K562 (cell line): ENCODE results near the gene ENDOD1. TPM values are rescaled to one million over a fixed set of nuclear protein-coding genes. Genes with fewer than 3 reads are reported as not detected.

Experiments
- ARID2 ChIP-seq: fragments of 450-650 bp; IDR thresholded peaks from 2 replicates; pipeline ENCODE4 v1.6.1; 2017; ENCODE audit warnings: antibody characterized with exemption, mild to moderate bottlenecking
- ATF7 ChIP-seq: fragments of 450-650 bp; IDR thresholded peaks from 2 replicates; pipeline ENCODE4 v1.7.1; 2014; ENCODE audit warnings: mild to moderate bottlenecking, moderate library complexity
- CBX5 ChIP-seq: IDR thresholded peaks from 2 replicates; pipeline ENCODE4 v1.6.1; 2014; ENCODE audit warnings: low read depth, borderline replicate concordance
- MEF2A ChIP-seq: IDR thresholded peaks from 2 replicates; pipeline ENCODE4 v1.6.1; 2011; ENCODE audit warnings: low read depth, mild to moderate bottlenecking, low read length, moderate library complexity; ENCODE audit not compliant: control insufficient read depth
- MIER1 ChIP-seq: fragments of 450-650 bp; IDR thresholded peaks from 2 replicates; pipeline ENCODE4 v1.6.1; 2016; ENCODE audit warnings: antibody characterized with exemption, mild to moderate bottlenecking, low read depth
- MYBL2 ChIP-seq, 2 experiments: fragments of 450-650 bp in 1 of 2; sonication (generic) in 1 of 2; formaldehyde crosslinking in 1 of 2; IDR thresholded peaks; 2 replicates each; pipeline versions ENCODE4 v1.6.1 to v1.8.1; 2017 to 2022; ENCODE audit warnings: borderline replicate concordance in 1 of 2, inconsistent platforms in 1 of 2, low read depth in 1 of 2, mild to moderate bottlenecking in 1 of 2, missing genetic modification reagents in 1 of 2, moderate library complexity in 1 of 2
- NBN ChIP-seq: fragments of 450-650 bp; IDR thresholded peaks from 2 replicates; pipeline ENCODE4 v1.6.1; 2016; ENCODE audit warnings: low read depth, mild to moderate bottlenecking
- NCOA1 ChIP-seq: fragments of 450-650 bp; IDR thresholded peaks from 2 replicates; pipeline ENCODE4 v1.6.1; 2016; ENCODE audit warnings: low read depth
- PTBP1 ChIP-seq: fragments of 200-400 bp; formaldehyde crosslinking; IDR thresholded peaks from 2 replicates; pipeline ENCODE4 v1.6.1; 2017; ENCODE audit warnings: low read depth, low read length
- RBFOX2 ChIP-seq: fragments of 200-400 bp; formaldehyde crosslinking; IDR thresholded peaks from 2 replicates; pipeline ENCODE4 v1.6.1; 2017; ENCODE audit warnings: low read depth, mild to moderate bottlenecking, low read length, moderate library complexity
- SMARCC2 ChIP-seq: fragments of 450-650 bp; IDR thresholded peaks from 2 replicates; pipeline ENCODE4 v1.6.1; 2017; ENCODE audit warnings: antibody characterized with exemption, moderate library complexity, mild to moderate bottlenecking, low read depth
- SREBF2 ChIP-seq: sonication (generic); formaldehyde crosslinking; IDR thresholded peaks from 2 replicates; pipeline ENCODE4 v1.4.0; 2020; ENCODE audit warnings: mild to moderate bottlenecking, missing genetic modification reagents
- ZFP1 ChIP-seq: fragments of 450-650 bp; formaldehyde crosslinking; IDR thresholded peaks from 2 replicates; pipeline ENCODE4 v1.4.0; 2020; ENCODE audit warnings: mild to moderate bottlenecking, mixed read lengths
- ZNF316 ChIP-seq: fragments of 450-650 bp; IDR thresholded peaks from 2 replicates; pipeline ENCODE4 v1.6.1; 2016
- ZNF445 ChIP-seq: fragments of 250-450 bp; sonication (Bioruptor Pico); IDR thresholded peaks from 2 replicates; pipeline ENCODE4 v1.4.0; 2020; ENCODE audit warnings: low read depth, mild to moderate bottlenecking, moderate library complexity
- polyA plus RNA-seq, 8 experiments: library from polyadenylated mRNA; depleted of rRNA in 4 of 8; stranded (reverse) in 5 of 8; unstranded in 3 of 8; fragments of >200 nt; fragmentation: Nextera tagmentation in 2 of 8; fragmentation: Illumina TruSeq in 1 of 8; extraction: Ambion mirVana in 2 of 8; extraction: Trizol in 1 of 8; gene quantifications; 2 replicates each; pipeline versions ENCODE4 v1.2.1 to v1.2.3, GENCODE V29; 2011 to 2014; ENCODE audit warnings: inconsistent platforms in 1 of 8, missing spikeins in 1 of 8
- total RNA-seq, 7 experiments: library from RNA; depleted of rRNA in 6 of 7; stranded (reverse); fragments of >200 nt in 6 of 7; fragmentation: Illumina TruSeq in 2 of 7; extraction: Trizol in 2 of 7; gene quantifications; 2 replicates each; pipeline versions ENCODE4 v1.2.1 to v1.2.3, GENCODE V29; 2011 to 2021; ENCODE audit warnings: low replicate concordance in 1 of 7
- TF ChIP-seq, protein P1 (sequence below): fragments of 250-450 bp; sonication (Bioruptor Pico); IDR thresholded peaks from 2 replicates; pipeline ENCODE4 v1.5.0; 2021; ENCODE audit warnings: mild to moderate bottlenecking, moderate library complexity
- TF ChIP-seq, protein P2 (sequence below), 3 experiments: fragments of 200-800 bp in 1 of 3; sonication (Bioruptor generic) in 1 of 3; sonication (generic) in 1 of 3; formaldehyde crosslinking in 1 of 3; IDR thresholded peaks; 2 replicates each; pipeline versions ENCODE4 v1.6.1 to v1.8.0; 2016 to 2022; ENCODE audit warnings: mild to moderate bottlenecking in 2 of 3, missing compliant biosample characterization in 2 of 3, missing genetic modification characterization in 2 of 3, missing genetic modification reagents in 1 of 3
- TF ChIP-seq, protein P3 (sequence below): IDR thresholded peaks from 3 replicates; pipeline ENCODE4 v1.6.1; 2011; ENCODE audit warnings: borderline replicate concordance, mild to moderate bottlenecking; ENCODE audit not compliant: insufficient read length, insufficient read depth
- TF ChIP-seq, protein P4 (sequence below): fragments of 250-450 bp; sonication (Bioruptor Pico); IDR thresholded peaks from 2 replicates; pipeline ENCODE4 v1.8.0; 2021; ENCODE audit warnings: borderline replicate concordance, mild to moderate bottlenecking, moderate library complexity; ENCODE audit not compliant: poor library complexity, severe bottlenecking
- TF ChIP-seq, protein P5 (sequence below): sonication (generic); formaldehyde crosslinking; IDR thresholded peaks from 2 replicates; pipeline ENCODE4 v1.8.0; 2022; ENCODE audit warnings: missing genetic modification reagents, mild to moderate bottlenecking, borderline replicate concordance

Gene ENDOD1
- total and polyA plus RNA-seq, 9 of the 15 experiments (the other 6 are each of a cell fraction or from before 2014, with no cell fraction given) = 4.2 to 11.8 (median 9.3) TPM

DNA sequence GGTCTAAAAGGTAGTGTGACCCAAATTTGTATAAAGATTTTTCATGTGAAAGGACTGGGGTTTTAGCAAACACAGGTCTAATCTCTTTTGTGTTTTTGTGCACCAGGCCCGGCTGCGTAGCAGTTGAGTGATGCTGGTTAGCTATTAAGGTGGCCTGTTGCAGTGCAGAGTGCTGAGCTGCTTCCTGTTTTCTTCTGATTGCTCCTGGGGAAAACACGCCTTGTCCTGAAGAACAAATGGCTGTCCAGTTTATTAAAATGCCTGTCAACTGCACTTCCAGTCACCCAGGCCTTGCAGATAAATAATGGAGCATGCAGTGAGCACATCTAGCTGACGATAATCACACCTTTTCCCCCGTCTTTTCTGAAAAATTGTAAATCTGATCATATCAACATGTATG, 21.1 kb upstream of the ENDOD1 start (continued):
- TF ChIP-seq, protein P1, sequence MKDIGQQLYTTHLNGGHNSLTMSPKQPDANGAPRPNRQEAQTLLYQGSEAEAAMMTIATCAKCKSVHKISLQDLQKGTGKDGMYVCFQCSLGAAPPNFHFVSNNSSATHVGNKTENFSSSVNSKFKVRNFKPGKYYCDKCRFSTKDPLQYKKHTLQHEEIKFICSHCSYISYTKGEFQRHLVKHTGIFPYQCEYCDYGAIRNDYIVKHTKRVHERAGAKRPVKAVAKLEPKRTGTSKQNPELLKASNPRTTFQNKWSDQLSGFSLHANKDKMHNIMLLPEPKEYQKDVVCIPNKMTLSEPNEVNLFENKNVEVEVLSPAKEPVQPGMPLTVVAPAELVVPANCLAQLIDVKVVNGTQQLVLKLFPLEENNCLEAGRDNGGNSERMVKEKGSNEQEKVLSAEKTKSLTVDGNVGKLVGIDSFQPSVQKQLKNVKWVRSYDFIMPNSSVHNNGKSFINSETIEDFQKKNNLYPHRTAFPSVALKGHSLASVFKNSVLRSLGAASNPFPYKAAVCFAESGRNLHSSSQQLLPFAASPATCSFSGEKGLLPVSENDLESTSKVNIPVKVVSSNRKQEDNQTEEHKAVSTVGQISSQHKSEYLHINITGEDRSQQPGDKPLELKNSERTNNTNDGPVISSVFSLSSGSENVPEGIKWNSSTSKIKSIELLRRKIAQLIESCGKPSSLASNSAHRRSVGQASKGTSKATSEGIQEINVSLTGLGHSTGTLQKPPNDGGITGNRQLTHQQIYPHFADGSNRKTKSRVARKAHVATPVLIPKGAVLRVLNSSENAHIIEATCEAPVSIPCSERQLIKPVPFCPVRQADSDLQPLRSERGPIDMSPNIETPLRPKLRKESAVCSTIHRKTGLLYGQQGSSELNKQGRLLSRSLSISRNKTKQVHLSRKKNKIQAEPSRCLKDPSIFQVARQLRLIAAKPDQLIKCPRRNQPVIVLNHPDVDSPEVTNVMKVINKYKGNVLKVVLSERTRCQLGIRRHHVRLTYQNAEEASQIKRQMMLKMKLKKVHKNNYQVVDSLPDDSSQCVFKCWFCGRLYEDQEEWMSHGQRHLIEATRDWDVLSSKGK (CRISPR knock-in tag) = no peak
- no peak for TF ChIP-seq SREBF2
- TF ChIP-seq NCOA1 = no peak
- no peak for TF ChIP-seq MIER1
- TF ChIP-seq ZFP1 (CRISPR knock-in tag) = no peak
- no peak for TF ChIP-seq SMARCC2
- TF ChIP-seq CBX5 = no peak
- no peak for TF ChIP-seq PTBP1
- no peak for TF ChIP-seq ZNF316
- peak; percentile 58; the same call in 1 of the 2 replicates for TF ChIP-seq ATF7
- TF ChIP-seq, protein P2, sequence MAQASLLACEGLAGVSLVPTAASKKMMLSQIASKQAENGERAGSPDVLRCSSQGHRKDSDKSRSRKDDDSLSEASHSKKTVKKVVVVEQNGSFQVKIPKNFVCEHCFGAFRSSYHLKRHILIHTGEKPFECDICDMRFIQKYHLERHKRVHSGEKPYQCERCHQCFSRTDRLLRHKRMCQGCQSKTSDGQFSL (CRISPR knock-in tag; IDR thresholded peaks at IDR 0.05) = no peak
- TF ChIP-seq, protein P2 (tag; IDR thresholded peaks at IDR 0.05) = no peak
- TF ChIP-seq, protein P3, sequence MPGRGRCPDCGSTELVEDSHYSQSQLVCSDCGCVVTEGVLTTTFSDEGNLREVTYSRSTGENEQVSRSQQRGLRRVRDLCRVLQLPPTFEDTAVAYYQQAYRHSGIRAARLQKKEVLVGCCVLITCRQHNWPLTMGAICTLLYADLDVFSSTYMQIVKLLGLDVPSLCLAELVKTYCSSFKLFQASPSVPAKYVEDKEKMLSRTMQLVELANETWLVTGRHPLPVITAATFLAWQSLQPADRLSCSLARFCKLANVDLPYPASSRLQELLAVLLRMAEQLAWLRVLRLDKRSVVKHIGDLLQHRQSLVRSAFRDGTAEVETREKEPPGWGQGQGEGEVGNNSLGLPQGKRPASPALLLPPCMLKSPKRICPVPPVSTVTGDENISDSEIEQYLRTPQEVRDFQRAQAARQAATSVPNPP = no peak
- TF ChIP-seq MYBL2 (IDR thresholded peaks at IDR 0.05; ENCODE audit: low read depth) = 0 out of 2 replicates have a peak, but pooled peaks have one; percentile 30
- no peak for TF ChIP-seq MYBL2 (CRISPR knock-in tag; IDR thresholded peaks at IDR 0.05; ENCODE audit: borderline replicate concordance)
- no peak for TF ChIP-seq MEF2A
- TF ChIP-seq, protein P4, sequence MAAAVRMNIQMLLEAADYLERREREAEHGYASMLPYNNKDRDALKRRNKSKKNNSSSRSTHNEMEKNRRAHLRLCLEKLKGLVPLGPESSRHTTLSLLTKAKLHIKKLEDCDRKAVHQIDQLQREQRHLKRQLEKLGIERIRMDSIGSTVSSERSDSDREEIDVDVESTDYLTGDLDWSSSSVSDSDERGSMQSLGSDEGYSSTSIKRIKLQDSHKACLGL (CRISPR knock-in tag) = no peak
- TF ChIP-seq, protein P5, sequence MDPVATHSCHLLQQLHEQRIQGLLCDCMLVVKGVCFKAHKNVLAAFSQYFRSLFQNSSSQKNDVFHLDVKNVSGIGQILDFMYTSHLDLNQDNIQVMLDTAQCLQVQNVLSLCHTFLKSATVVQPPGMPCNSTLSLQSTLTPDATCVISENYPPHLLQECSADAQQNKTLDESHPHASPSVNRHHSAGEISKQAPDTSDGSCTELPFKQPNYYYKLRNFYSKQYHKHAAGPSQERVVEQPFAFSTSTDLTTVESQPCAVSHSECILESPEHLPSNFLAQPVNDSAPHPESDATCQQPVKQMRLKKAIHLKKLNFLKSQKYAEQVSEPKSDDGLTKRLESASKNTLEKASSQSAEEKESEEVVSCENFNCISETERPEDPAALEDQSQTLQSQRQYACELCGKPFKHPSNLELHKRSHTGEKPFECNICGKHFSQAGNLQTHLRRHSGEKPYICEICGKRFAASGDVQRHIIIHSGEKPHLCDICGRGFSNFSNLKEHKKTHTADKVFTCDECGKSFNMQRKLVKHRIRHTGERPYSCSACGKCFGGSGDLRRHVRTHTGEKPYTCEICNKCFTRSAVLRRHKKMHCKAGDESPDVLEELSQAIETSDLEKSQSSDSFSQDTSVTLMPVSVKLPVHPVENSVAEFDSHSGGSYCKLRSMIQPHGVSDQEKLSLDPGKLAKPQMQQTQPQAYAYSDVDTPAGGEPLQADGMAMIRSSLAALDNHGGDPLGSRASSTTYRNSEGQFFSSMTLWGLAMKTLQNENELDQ = no peak
- TF ChIP-seq ARID2 = no peak
- TF ChIP-seq ZNF445 = no peak
- peak; percentile 67 for TF ChIP-seq RBFOX2
- no peak for TF ChIP-seq NBN
